GM12874 (cell line): ENCODE results near the gene UBE2E3.

Source experiments
- CTCF ChIP-seq: IDR thresholded peaks from 2 replicates; pipeline ENCODE4 v1.5.1; 2011; ENCODE audit warnings: low read depth, mild to moderate bottlenecking, control low read depth, low read length, moderate library complexity; ENCODE audit not compliant: insufficient read depth

Gene UBE2E3

GRCh38 chr2:181106789-181107627 lies 126.6 kb downstream of the UBE2E3 start:
- TF ChIP-seq CTCF = no peak

- no peak for TF ChIP-seq CTCF
Measured at GRCh38 chr2:181107628-181107945, 127.2 kb downstream of the UBE2E3 start.

GRCh38 chr2:181111059-181111458 lies 130.7 kb downstream of the UBE2E3 start:
- TF ChIP-seq CTCF = no peak

GRCh38 chr2:181112916-181113315 lies 132.5 kb downstream of the UBE2E3 start:
- no peak for TF ChIP-seq CTCF
